Epithelial cell of esophagus (primary cell): ENCODE data around the gene RHEB.

ENCODE experiments used
- DNase-seq: peaks from one replicate; pipeline ENCODE4 v3.0.0; 2010; ENCODE audit warnings: low read depth
- H3K4me3 ChIP-seq: 2 replicates; pipeline ENCODE4 v1.5.1; 2011; ENCODE audit warnings: mild to moderate bottlenecking, low read length, control low read depth
- TF ChIP-seq, protein P1 (sequence below): IDR thresholded peaks from 2 replicates; pipeline ENCODE4 v1.5.1; 2011; ENCODE audit warnings: low read depth, mild to moderate bottlenecking, low read length, control low read depth, inconsistent platforms; ENCODE audit not compliant: insufficient read depth; ENCODE audit errors: missing control alignments

RHEB gene

GRCh38 chr7:151446412-151446811 lies 73.3 kb downstream of the RHEB start:
- TF ChIP-seq, protein P1, sequence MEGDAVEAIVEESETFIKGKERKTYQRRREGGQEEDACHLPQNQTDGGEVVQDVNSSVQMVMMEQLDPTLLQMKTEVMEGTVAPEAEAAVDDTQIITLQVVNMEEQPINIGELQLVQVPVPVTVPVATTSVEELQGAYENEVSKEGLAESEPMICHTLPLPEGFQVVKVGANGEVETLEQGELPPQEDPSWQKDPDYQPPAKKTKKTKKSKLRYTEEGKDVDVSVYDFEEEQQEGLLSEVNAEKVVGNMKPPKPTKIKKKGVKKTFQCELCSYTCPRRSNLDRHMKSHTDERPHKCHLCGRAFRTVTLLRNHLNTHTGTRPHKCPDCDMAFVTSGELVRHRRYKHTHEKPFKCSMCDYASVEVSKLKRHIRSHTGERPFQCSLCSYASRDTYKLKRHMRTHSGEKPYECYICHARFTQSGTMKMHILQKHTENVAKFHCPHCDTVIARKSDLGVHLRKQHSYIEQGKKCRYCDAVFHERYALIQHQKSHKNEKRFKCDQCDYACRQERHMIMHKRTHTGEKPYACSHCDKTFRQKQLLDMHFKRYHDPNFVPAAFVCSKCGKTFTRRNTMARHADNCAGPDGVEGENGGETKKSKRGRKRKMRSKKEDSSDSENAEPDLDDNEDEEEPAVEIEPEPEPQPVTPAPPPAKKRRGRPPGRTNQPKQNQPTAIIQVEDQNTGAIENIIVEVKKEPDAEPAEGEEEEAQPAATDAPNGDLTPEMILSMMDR = no peak

DNA sequence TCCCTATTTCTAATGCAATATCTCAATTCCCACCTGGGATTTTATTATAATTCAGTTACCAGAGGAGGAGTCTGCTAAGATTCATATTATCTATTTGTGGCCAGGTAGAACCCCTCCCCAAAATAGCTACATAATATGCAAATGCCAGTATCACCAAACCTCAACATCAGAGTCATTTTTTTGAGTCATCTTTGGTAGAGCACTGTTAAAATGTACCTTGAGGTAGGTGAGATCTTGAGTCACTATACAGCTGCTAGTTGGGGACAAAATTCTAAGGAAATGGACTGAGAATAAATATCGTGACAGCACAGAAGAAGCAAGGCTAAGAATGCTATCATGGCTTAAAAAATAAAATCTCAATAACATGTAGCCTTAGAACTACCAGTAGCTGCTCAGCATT lies 75.1 kb downstream of the RHEB start:
- TF ChIP-seq, protein P1 = no peak
- DNase-seq = no peak
- H3K4me3 ChIP-seq = no peak overlapping the region

More at GRCh38 chr7:151446412-151446811, 73.3 kb downstream of the RHEB start:
- no peak for DNase-seq
- H3K4me3 ChIP-seq = no peak overlapping the region

GRCh38 chr7:151442776-151443496 lies 76.8 kb downstream of the RHEB start:
- no peak for DNase-seq
- H3K4me3 ChIP-seq = no peak overlapping the region
- TF ChIP-seq, protein P1 = no peak

DNA sequence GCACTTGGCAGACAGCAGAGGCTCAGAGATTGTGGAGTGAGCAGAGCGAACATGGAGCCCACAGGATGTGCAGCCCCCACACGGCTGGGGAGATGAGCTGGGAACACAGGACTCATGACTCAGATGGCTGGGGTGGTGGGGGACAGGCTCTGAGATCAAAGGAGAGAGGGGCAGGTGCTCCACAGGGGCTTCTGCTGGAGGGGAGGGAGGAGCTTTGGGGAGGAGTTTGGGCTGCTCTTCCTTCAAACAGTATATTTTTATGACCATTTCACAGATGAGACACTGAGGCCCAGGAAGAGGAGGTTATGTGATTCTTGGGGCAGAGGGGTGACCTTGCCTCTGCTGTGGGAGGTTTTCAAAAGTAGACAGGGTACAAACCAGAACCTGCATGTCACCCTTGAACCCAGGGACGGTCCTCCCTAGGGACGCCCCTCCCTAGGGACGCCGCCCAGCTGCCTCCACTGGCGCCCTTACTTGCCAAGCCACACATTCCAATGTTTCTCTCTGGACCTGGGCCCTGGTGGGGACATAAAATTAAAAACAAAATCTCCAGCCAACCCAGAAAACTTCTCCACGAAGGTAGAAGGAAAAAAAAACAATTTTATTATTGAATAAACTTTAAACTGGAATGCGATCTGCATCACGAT lies 78.8 kb downstream of the RHEB start:
- TF ChIP-seq, protein P1 = no peak
- H3K4me3 ChIP-seq = no peak overlapping the region
- DNase-seq = no peak

GRCh38 chr7:151439855-151440798 lies 79.6 kb downstream of the RHEB start, which contains the start of gene CRYGN:
Gene CRYGN, minus strand, starts transcription at chr7:151440141. Its CDS starts 224 bp downstream, at chr7:151439917.
- no peak for DNase-seq
- TF ChIP-seq, protein P1 = no peak
- H3K4me3 ChIP-seq = peak within 1 kb of the TSS; percentile 20

DNA sequence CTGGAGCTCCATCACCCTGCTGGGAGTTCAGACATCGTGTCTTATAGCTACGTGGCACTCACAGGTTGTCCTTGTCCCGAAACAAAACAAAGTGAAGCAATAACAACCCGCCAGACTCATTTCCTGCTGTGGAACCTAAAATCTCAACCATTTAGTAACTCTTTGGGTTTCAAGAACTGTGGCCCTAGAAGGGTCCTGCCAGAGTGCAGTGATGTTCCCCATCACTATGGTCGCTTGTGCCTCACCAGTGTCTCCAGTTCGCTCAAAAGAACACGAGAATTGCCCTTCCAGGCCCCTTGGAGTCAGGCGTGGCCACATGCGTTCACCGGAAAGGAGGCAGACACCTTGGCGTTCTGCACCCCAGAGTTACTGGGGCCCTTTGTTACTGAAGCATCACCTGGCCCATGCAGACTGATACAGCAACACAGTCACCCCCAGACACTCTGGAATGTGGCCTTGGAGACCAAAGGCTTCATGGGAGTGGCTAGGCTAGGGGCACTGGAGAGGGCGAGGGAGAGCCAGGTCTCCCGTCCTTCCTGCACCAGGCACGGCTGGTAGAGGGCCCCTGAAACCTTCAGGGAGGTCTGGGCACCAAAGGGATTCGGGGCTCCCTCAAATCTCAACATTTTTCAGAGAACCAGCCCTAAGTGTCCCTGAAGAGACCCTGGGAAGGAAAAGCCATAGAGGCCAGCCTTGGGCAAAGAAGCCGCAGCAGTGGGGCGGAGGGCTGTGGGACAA lies 80.7 kb downstream of the RHEB start:
- H3K4me3 ChIP-seq = no peak overlapping the region
- TF ChIP-seq, protein P1 = no peak
- no peak for DNase-seq
